HG03175 (cell line): ENCODE data around the gene CDK17.
"Not testable (repeated sequence)": the region's sequence is repeated elsewhere in the genome, so short reads cannot be mapped to it uniquely, and the experiment has no call there.

Experiments
- ATAC-seq: cut with Tn5 transposase; IDR thresholded peaks from one replicate; pipeline ENCODE4 v1.9.1; 2021; ENCODE audit warnings: mild to moderate bottlenecking, moderate library complexity; ENCODE audit not compliant: unreplicated experiment

The CDK17 gene

GRCh38 chr12:96359328-96359727 is 40.9 kb downstream of the CDK17 start:
- ATAC-seq = no peak

- no peak for ATAC-seq
Observed at GRCh38 chr12:96356831-96357230, 43.4 kb downstream of the CDK17 start.

GRCh38 chr12:96354844-96355534 is 45.2 kb downstream of the CDK17 start:
- no peak for ATAC-seq

GRCh38 chr12:96354326-96354725 is 45.9 kb downstream of the CDK17 start:
- ATAC-seq = no peak

GRCh38 chr12:96352161-96352835 is 47.9 kb downstream of the CDK17 start:
- no peak for ATAC-seq

- ATAC-seq = peak; percentile 51
Observed at GRCh38 chr12:96350982-96351381, 49.3 kb downstream of the CDK17 start.

- ATAC-seq = no peak
Observed at GRCh38 chr12:96347130-96347699, 53.0 kb downstream of the CDK17 start.

- ATAC-seq = not testable (repeated sequence)
Observed at GRCh38 chr12:96346716-96347115, 53.5 kb downstream of the CDK17 start.

GRCh38 chr12:96344124-96344695 is 56.0 kb downstream of the CDK17 start:
- no peak for ATAC-seq

- no peak for ATAC-seq
Observed at GRCh38 chr12:96343347-96343954, 56.8 kb downstream of the CDK17 start.

- not testable (repeated sequence) for ATAC-seq
Observed at GRCh38 chr12:96339666-96340065, 60.6 kb downstream of the CDK17 start.

GRCh38 chr12:96338852-96339471 is 61.3 kb downstream of the CDK17 start:
- no peak for ATAC-seq

GRCh38 chr12:96337953-96338352 is 62.3 kb downstream of the CDK17 start:
- no peak for ATAC-seq

- no peak for ATAC-seq
Observed at GRCh38 chr12:96336489-96336888, 63.8 kb downstream of the CDK17 start.

- ATAC-seq = peak; percentile 84
Observed at GRCh38 chr12:96335270-96335669, 65.0 kb downstream of the CDK17 start.

- ATAC-seq = no peak
Observed at GRCh38 chr12:96334502-96334901, 65.7 kb downstream of the CDK17 start.

GRCh38 chr12:96329545-96329944 is 70.7 kb downstream of the CDK17 start:
- ATAC-seq = no peak

GRCh38 chr12:96329018-96329417 is 71.2 kb downstream of the CDK17 start:
- ATAC-seq = no peak

GRCh38 chr12:96327889-96328288 is 72.3 kb downstream of the CDK17 start:
- ATAC-seq = peak; percentile 36

GRCh38 chr12:96327346-96327745 is 72.9 kb downstream of the CDK17 start:
- ATAC-seq = peak; percentile 75

- no peak for ATAC-seq
Observed at GRCh38 chr12:96326628-96327227, 73.5 kb downstream of the CDK17 start.
